Nephron (organoid): ENCODE results near the gene EMX2.

ENCODE experiments used
- H3K27ac Mint-ChIP-seq, 3 experiments: 2 replicates each; pipeline ENCODE4 v1.8.0; 2020; ENCODE audit warnings: mixed read lengths in 3 of 3, mild to moderate bottlenecking in 2 of 3, moderate library complexity in 1 of 3
- H3K27me3 Mint-ChIP-seq: 2 replicates; pipeline ENCODE4 v1.8.0; 2021; ENCODE audit warnings: low read depth, mild to moderate bottlenecking, moderate library complexity, mixed read lengths
- H3K36me3 Mint-ChIP-seq: 2 replicates; pipeline ENCODE4 v1.8.0; 2020; ENCODE audit warnings: low read depth, mixed read lengths
- H3K4me1 Mint-ChIP-seq: 2 replicates; pipeline ENCODE4 v1.8.0; 2020; ENCODE audit warnings: mixed read lengths
- H3K4me3 Mint-ChIP-seq, 3 experiments: 2 replicates each; pipeline ENCODE4 v1.8.0; 2020; ENCODE audit warnings: mild to moderate bottlenecking in 3 of 3, mixed read lengths in 3 of 3, moderate library complexity in 2 of 3
- H3K9me3 Mint-ChIP-seq: 2 replicates; pipeline ENCODE4 v1.8.0; 2020; ENCODE audit warnings: mixed read lengths
- TF ChIP-seq, protein P1 (sequence below), 3 experiments: fragments of 200-600 bp; sonication (generic); IDR thresholded peaks; one replicate each; pipeline ENCODE4 v1.5.0; 2021; ENCODE audit warnings: antibody characterized with exemption in 3 of 3; ENCODE audit not compliant: unreplicated experiment in 3 of 3

EMX2 gene

DNA sequence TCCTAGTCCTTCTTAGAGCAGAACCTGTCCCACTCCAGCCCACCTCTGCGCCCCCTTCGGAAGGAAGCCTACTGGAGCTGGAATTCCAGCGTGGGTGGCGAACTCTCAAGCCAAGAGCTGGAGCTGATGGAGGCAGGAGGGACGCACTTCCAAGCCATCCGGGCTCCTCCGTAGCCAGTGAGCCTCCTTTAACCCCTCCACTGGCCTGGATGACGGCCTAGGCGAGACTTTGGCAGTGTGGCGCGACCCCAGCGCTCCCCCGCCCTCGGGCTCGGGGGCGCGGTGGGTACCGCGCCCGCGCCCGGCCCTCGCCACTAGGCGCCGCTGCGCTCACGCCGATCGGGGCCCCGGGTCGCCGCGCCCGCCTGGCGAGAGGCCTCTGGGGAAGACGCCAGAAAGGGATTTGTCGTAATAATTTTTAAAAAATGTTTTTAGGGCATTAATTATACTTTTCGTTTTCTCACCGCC, 5.1 kb upstream of the EMX2 start:
- H3K4me3 Mint-ChIP-seq = peak overlapping the region; percentile 73 to 75 (median 74)
- H3K27me3 Mint-ChIP-seq = peaks cover 99% of the 10 kb centered on the region
- H3K27ac Mint-ChIP-seq = peak overlapping the region in 1 of 3 experiments; percentile 99
- peaks cover 48% of the 10 kb centered on the region for H3K4me1 Mint-ChIP-seq
- no peaks in the 10 kb centered on the region for H3K9me3 Mint-ChIP-seq
- TF ChIP-seq, protein P1, sequence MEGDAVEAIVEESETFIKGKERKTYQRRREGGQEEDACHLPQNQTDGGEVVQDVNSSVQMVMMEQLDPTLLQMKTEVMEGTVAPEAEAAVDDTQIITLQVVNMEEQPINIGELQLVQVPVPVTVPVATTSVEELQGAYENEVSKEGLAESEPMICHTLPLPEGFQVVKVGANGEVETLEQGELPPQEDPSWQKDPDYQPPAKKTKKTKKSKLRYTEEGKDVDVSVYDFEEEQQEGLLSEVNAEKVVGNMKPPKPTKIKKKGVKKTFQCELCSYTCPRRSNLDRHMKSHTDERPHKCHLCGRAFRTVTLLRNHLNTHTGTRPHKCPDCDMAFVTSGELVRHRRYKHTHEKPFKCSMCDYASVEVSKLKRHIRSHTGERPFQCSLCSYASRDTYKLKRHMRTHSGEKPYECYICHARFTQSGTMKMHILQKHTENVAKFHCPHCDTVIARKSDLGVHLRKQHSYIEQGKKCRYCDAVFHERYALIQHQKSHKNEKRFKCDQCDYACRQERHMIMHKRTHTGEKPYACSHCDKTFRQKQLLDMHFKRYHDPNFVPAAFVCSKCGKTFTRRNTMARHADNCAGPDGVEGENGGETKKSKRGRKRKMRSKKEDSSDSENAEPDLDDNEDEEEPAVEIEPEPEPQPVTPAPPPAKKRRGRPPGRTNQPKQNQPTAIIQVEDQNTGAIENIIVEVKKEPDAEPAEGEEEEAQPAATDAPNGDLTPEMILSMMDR (IDR thresholded peaks at IDR 0.05; ENCODE audit: unreplicated experiment in 3 of 3) = peak; percentile 88 to 93 (median 91)
- peaks cover 3% of the 10 kb centered on the region for H3K36me3 Mint-ChIP-seq

DNA sequence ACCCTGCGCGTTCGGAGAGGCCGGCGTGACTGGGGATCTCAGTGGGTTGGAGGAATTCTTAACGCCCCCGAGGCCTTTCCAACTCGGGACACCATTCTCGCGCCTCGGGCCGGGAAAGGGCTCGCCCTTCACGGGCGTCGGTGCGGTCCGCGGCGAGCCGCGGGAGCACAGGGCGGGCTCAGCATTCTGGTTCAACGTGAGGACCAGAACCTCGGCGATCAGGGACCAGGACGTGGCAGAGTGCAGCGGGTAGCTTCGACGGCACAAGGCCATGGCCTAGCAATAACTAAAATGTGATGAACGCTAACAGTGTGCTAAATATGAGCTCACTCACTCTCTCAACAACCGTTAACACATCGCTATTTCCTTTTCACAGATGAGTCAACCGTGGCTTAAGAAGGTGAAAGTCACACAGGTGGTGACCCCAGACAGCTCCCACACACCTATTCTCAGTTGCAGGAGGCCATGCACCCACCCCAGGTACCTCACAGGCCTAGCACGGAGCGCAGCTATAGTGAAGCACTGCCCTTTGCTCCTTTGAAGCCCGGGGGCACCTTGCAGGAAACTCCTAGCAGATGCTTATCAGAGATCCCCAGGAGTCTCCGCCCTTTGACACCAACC, 4.5 kb upstream of the EMX2 start:
- Mint-ChIP-seq H3K36me3 (peaks cover 3% of the 10 kb centered on the region), H3K27ac (peak overlapping the region; percentile 61 to 99 (median 99)), H3K27me3 (peaks cover 99% of the 10 kb centered on the region), H3K4me3 (peak overlapping the region; percentile 73 to 75 (median 74)), H3K9me3 (no peaks in the 10 kb centered on the region), H3K4me1 (peaks cover 43% of the 10 kb centered on the region)
- TF ChIP-seq, protein P1 (IDR thresholded peaks at IDR 0.05; ENCODE audit: unreplicated experiment in 3 of 3) = no peak

DNA sequence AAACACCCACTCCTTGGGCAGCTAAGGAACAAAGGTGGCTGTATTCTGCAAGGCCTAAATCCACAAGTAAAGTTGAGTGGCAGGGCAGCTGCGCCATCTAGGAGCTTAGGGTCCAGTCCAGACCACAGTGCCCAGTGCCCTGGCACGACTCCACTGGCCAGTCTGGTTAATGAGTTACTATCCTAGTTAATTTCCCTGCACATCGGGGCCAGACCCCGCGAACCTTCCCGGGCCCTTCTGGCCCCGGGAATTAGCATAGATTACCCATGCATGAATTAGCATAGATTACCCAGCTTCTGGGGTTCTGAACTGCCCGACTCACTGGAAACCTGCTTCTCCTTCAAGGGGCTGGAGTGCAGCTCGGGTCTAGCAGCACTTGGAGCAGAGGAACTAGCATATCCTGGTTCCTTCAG, 3.2 kb upstream of the EMX2 start:
- TF ChIP-seq, protein P1 (IDR thresholded peaks at IDR 0.05; ENCODE audit: unreplicated experiment in 3 of 3) = no peak
- H3K4me1 Mint-ChIP-seq = peaks cover 34% of the 10 kb centered on the region
- peaks cover 5% of the 10 kb centered on the region for H3K36me3 Mint-ChIP-seq
- no peaks in the 10 kb centered on the region for H3K9me3 Mint-ChIP-seq
- peaks cover 99% of the 10 kb centered on the region for H3K27me3 Mint-ChIP-seq
- peak overlapping the region; percentile 61 to 99 (median 99) for H3K27ac Mint-ChIP-seq
- H3K4me3 Mint-ChIP-seq = peak overlapping the region; percentile 86 to 99 (median 94)

DNA sequence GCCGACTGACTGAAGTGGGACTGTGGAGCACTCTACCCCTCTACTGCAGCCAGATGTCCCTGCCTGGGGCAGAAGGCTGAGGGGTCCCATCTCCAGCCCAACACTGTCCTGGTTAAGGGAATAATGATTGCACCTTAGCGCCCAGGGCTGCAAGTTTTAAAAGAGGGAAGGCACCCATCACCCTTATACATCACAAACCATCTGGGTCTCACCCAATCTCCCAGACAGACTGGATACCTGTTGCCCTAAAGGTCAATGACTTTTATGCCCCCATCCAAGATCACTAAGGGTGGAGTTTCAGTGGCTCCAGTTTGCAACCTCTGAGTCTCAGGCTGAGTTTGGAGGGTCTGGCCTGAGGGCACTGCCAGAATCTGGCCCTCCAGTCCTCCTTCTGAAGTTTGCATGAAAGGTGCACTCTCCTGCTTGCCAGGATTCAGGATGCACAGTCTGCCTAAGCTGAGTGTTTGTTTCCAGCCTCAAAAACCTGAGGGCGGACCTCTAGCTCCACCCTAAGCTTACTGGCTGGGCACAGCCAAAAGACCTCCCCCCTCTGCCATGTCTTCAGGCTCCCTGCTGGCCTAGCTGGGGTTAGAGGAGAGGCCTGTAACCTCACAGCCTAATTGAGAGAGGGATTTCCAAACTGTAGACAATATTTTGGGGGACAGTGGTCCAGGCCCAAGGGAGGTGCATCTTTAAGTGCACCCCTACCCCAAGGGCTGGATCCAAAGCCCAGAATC, 2.5 kb upstream of the EMX2 start:
- TF ChIP-seq, protein P1 (IDR thresholded peaks at IDR 0.05; ENCODE audit: unreplicated experiment in 3 of 3) = no peak
- H3K27me3 Mint-ChIP-seq = peaks cover 100% of the 10 kb centered on the region
- H3K9me3 Mint-ChIP-seq = no peaks in the 10 kb centered on the region
- H3K27ac Mint-ChIP-seq = peak overlapping the region in 2 of 3 experiments; percentile 99
- H3K4me3 Mint-ChIP-seq = peak overlapping the region; percentile 86 to 99 (median 94)
- peaks cover 11% of the 10 kb centered on the region for H3K36me3 Mint-ChIP-seq
- peaks cover 37% of the 10 kb centered on the region for H3K4me1 Mint-ChIP-seq

DNA sequence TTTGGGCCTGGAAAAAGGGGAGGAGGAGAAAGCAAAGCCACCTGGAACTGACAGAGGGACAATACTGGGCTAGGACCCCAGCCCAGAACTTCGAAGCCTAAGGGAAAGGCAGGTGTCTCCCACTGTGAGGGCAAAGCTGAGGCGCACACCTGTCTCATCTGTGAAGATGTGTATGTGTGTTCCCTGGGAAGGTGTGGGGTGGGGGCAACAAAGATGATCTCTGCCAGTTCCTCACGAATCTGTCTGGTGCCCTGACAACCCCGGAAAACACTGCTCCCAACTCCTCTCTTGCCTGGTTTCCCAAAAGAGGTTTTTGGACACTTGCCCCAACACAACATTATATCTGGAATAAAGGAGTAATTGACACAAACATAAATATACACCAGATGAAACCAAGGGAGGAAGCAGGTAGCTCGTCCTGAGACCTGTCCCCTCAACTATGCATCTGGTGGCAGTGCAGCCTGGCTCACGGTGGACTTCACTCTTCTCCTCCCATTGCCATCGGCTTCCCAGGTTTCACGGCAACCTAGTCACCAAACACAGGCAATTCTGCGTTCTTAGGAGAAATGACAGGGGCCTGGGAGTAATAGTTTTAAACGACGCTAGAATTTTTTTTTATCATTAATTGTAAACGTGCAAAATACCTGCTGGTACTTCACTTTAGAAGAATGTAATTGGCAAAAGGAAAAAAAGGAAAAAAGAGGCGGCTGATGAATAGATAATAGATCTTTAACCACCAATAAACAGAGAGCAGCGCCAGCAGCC, 1.7 kb upstream of the EMX2 start:
- Mint-ChIP-seq H3K4me1 (peaks cover 35% of the 10 kb centered on the region), H3K9me3 (no peaks in the 10 kb centered on the region), H3K4me3 (peak overlapping the region; percentile 86 to 99 (median 94)), H3K27me3 (peaks cover 98% of the 10 kb centered on the region), H3K27ac (peak overlapping the region; percentile 99), H3K36me3 (peaks cover 12% of the 10 kb centered on the region)
- TF ChIP-seq, protein P1 (IDR thresholded peaks at IDR 0.05; ENCODE audit: unreplicated experiment in 3 of 3) = no peak
